GM23338 (cell line): ENCODE data around the gene ADCY5. TPM values are rescaled to one million over a fixed set of nuclear protein-coding genes. Genes with fewer than 3 reads are reported as not detected.

Experiments used
- ATAC-seq: fragments of 200-7000 bp; cut with Tn5 transposase; 3 replicates; pipeline ENCODE4 v1.9.1; 2020
- DNase-seq: peaks from one replicate; pipeline ENCODE4 v3.0.0-alpha.2; 2015; ENCODE audit warnings: low spot score
- H2AFZ ChIP-seq: fragments of 200-600 bp; sonication (generic); 2 replicates; pipeline ENCODE4 v1.8.0; 2016; ENCODE audit warnings: antibody characterized with exemption, mild to moderate bottlenecking, moderate library complexity
- H3F3A ChIP-seq: fragments of 200-600 bp; sonication (generic); replicated peaks from 2 replicates; pipeline ENCODE4 v1.8.0; 2017; ENCODE audit warnings: antibody characterized with exemption, mixed run types, low read depth
- H3K27ac ChIP-seq: fragments of 200-600 bp; sonication (generic); 2 replicates; pipeline ENCODE4 v1.6.1; 2016; ENCODE audit warnings: low read depth
- H3K27me3 ChIP-seq: fragments of 200-600 bp; sonication (generic); 2 replicates; pipeline ENCODE4 v1.8.0; 2016; ENCODE audit warnings: mild to moderate bottlenecking, mixed run types, moderate library complexity; ENCODE audit not compliant: insufficient read depth
- H3K36me3 ChIP-seq: fragments of 200-600 bp; sonication (generic); 2 replicates; pipeline ENCODE4 v1.8.0; 2016; ENCODE audit warnings: mild to moderate bottlenecking; ENCODE audit not compliant: insufficient read depth
- H3K4me1 ChIP-seq: fragments of 200-600 bp; sonication (generic); 2 replicates; pipeline ENCODE4 v1.8.0; 2016; ENCODE audit warnings: mild to moderate bottlenecking, moderate library complexity; ENCODE audit not compliant: insufficient read depth
- H3K4me2 ChIP-seq: fragments of 200-600 bp; sonication (generic); 2 replicates; pipeline ENCODE4 v1.7.1; 2017; ENCODE audit warnings: mixed run types
- H3K4me3 ChIP-seq: fragments of 200-600 bp; sonication (generic); 2 replicates; pipeline ENCODE4 v1.6.1; 2016; ENCODE audit warnings: mixed run types
- H3K79me2 ChIP-seq: fragments of 200-600 bp; sonication (generic); replicated peaks from 2 replicates; pipeline ENCODE4 v1.8.0; 2017; ENCODE audit warnings: mild to moderate bottlenecking; ENCODE audit not compliant: insufficient read depth
- H3K9me2 ChIP-seq: fragments of 200-600 bp; sonication (generic); 2 replicates; pipeline ENCODE4 v1.8.0; 2017; ENCODE audit not compliant: insufficient read depth
- H4K20me1 ChIP-seq: fragments of 200-600 bp; sonication (generic); replicated peaks from 2 replicates; pipeline ENCODE4 v1.8.0; 2017; ENCODE audit warnings: mild to moderate bottlenecking; ENCODE audit not compliant: insufficient read depth
- H3K27ac Mint-ChIP-seq: 2 replicates; pipeline ENCODE4 v1.8.0; 2020; ENCODE audit warnings: inconsistent platforms, mild to moderate bottlenecking, moderate library complexity, mixed read lengths
- H3K27me3 Mint-ChIP-seq: 3 replicates; pipeline ENCODE4 v1.8.0; 2022; ENCODE audit warnings: low read depth, mild to moderate bottlenecking, moderate library complexity, mixed read lengths, inconsistent platforms; ENCODE audit not compliant: insufficient read depth, poor library complexity
- H3K36me3 Mint-ChIP-seq: 3 replicates; pipeline ENCODE4 v1.8.0; 2021; ENCODE audit warnings: low read depth, mild to moderate bottlenecking, inconsistent platforms, moderate library complexity, mixed read lengths
- H3K4me1 Mint-ChIP-seq: 3 replicates; pipeline ENCODE4 v1.8.0; 2020; ENCODE audit warnings: mild to moderate bottlenecking, inconsistent platforms, mixed read lengths
- H3K4me3 Mint-ChIP-seq: 3 replicates; pipeline ENCODE4 v1.8.0; 2021; ENCODE audit warnings: moderate library complexity, mild to moderate bottlenecking, inconsistent platforms, mixed read lengths
- H3K9me3 Mint-ChIP-seq: 3 replicates; pipeline ENCODE4 v1.8.0; 2020; ENCODE audit warnings: moderate library complexity, mild to moderate bottlenecking, inconsistent platforms, mixed read lengths
- EZH2 ChIP-seq: fragments of 200-600 bp; sonication (generic); IDR thresholded peaks from one replicate; pipeline ENCODE4 v1.8.0; 2017; ENCODE audit warnings: antibody characterized with exemption, mild to moderate bottlenecking, low read depth; ENCODE audit not compliant: unreplicated experiment
- JUNB ChIP-seq: IDR thresholded peaks from one replicate; pipeline ENCODE4 v1.6.1; 2016; ENCODE audit warnings: antibody characterized with exemption; ENCODE audit not compliant: unreplicated experiment
- POLR2AphosphoS5 ChIP-seq: IDR thresholded peaks from 2 replicates; pipeline ENCODE4 v1.6.1; 2016; ENCODE audit warnings: antibody characterized with exemption, low read depth
- polyA plus RNA-seq: library from polyadenylated mRNA; unstranded; fragments of >200 nt; fragmentation: Nextera tagmentation; extraction: Ambion mirVana; gene quantifications from 2 replicates; pipeline ENCODE4 v1.2.1, GENCODE V29; 2016
- total RNA-seq: library from RNA; depleted of rRNA; stranded (reverse); fragments of >200 nt; shearing (Covaris generic); gene quantifications from 2 replicates; pipeline ENCODE4 v1.2.3, GENCODE V29; 2014
- TF ChIP-seq, protein P1 (sequence below), 2 experiments: fragments of 200-600 bp in 1 of 2; sonication (generic) in 1 of 2; conservative IDR thresholded peaks; 2 replicates each; pipeline versions ENCODE4 v1.5.1 to v1.6.1; 2016 to 2017; ENCODE audit warnings: antibody characterized with exemption in 2 of 2, low read depth in 2 of 2, mild to moderate bottlenecking in 2 of 2, moderate library complexity in 1 of 2
- TF ChIP-seq, protein P2 (sequence below): IDR thresholded peaks from 2 replicates; pipeline ENCODE4 v1.6.1; 2016; ENCODE audit warnings: antibody characterized with exemption

Gene ADCY5
- total and polyA plus RNA-seq, 2 experiments from 2014 or later: 3.5 to 10.2 TPM

GRCh38 chr3:123289391-123290106, 159.3 kb downstream of the ADCY5 start:
- H3K4me1 Mint-ChIP-seq: no peaks in the 10 kb centered on the region; the same call in 2 of the 3 replicates
- Histone ChIP-seq H3K9me2 (no peaks in the 10 kb centered on the region), H3F3A (no peaks in the 10 kb centered on the region), H3K4me3 (no peak overlapping the region), H3K27me3 (no peaks in the 10 kb centered on the region), H3K79me2 (no peaks in the 10 kb centered on the region), H3K4me2 (no peak overlapping the region), H2AFZ (no peak overlapping the region), H4K20me1 (no peaks in the 10 kb centered on the region; the same call in 1 of the 2 replicates), H3K4me1 (no peaks in the 10 kb centered on the region), H3K27ac (no peak overlapping the region), H3K36me3 (no peaks in the 10 kb centered on the region; the same call in 1 of the 2 replicates)
- H3K9me3 Mint-ChIP-seq: peaks cover 2% of the 10 kb centered on the region; the same call in 1 of the 3 replicates
- DNase-seq: no peak
- H3K27ac Mint-ChIP-seq: no peak overlapping the region
- peaks cover 6% of the 10 kb centered on the region for H3K27me3 Mint-ChIP-seq
- peaks cover 52% of the 10 kb centered on the region for H3K36me3 Mint-ChIP-seq
- ATAC-seq: no peak
- TF ChIP-seq, protein P1, sequence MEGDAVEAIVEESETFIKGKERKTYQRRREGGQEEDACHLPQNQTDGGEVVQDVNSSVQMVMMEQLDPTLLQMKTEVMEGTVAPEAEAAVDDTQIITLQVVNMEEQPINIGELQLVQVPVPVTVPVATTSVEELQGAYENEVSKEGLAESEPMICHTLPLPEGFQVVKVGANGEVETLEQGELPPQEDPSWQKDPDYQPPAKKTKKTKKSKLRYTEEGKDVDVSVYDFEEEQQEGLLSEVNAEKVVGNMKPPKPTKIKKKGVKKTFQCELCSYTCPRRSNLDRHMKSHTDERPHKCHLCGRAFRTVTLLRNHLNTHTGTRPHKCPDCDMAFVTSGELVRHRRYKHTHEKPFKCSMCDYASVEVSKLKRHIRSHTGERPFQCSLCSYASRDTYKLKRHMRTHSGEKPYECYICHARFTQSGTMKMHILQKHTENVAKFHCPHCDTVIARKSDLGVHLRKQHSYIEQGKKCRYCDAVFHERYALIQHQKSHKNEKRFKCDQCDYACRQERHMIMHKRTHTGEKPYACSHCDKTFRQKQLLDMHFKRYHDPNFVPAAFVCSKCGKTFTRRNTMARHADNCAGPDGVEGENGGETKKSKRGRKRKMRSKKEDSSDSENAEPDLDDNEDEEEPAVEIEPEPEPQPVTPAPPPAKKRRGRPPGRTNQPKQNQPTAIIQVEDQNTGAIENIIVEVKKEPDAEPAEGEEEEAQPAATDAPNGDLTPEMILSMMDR (conservative IDR thresholded peaks at IDR 0.05; ENCODE audit: low read depth in 2 of 2): no peak
- no peak overlapping the region for H3K4me3 Mint-ChIP-seq

GRCh38 chr3:123287962-123288302, 161.0 kb downstream of the ADCY5 start:
- Histone ChIP-seq H3K4me2 (no peak overlapping the region), H3K27ac (no peak overlapping the region), H3K4me3 (no peak overlapping the region), H4K20me1 (no peaks in the 10 kb centered on the region; the same call in 1 of the 2 replicates), H3F3A (no peaks in the 10 kb centered on the region), H3K79me2 (no peaks in the 10 kb centered on the region), H3K4me1 (no peaks in the 10 kb centered on the region), H3K27me3 (no peaks in the 10 kb centered on the region), H3K9me2 (no peaks in the 10 kb centered on the region), H3K36me3 (no peaks in the 10 kb centered on the region; the same call in 1 of the 2 replicates), H2AFZ (no peak overlapping the region)
- Mint-ChIP-seq H3K9me3 (peaks cover 2% of the 10 kb centered on the region; the same call in 1 of the 3 replicates), H3K27ac (no peak overlapping the region), H3K27me3 (peaks cover 5% of the 10 kb centered on the region), H3K4me1 (no peaks in the 10 kb centered on the region; the same call in 2 of the 3 replicates), H3K36me3 (peaks cover 38% of the 10 kb centered on the region), H3K4me3 (no peak overlapping the region)
- ATAC-seq (no peak), DNase-seq (no peak)
- TF ChIP-seq EZH2: no peak
- TF ChIP-seq, protein P2, sequence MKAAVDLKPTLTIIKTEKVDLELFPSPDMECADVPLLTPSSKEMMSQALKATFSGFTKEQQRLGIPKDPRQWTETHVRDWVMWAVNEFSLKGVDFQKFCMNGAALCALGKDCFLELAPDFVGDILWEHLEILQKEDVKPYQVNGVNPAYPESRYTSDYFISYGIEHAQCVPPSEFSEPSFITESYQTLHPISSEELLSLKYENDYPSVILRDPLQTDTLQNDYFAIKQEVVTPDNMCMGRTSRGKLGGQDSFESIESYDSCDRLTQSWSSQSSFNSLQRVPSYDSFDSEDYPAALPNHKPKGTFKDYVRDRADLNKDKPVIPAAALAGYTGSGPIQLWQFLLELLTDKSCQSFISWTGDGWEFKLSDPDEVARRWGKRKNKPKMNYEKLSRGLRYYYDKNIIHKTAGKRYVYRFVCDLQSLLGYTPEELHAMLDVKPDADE: no peak
- TF ChIP-seq, protein P1 (conservative IDR thresholded peaks at IDR 0.05; ENCODE audit: low read depth in 2 of 2): no peak
- TF ChIP-seq POLR2AphosphoS5: no peak
- no peak for TF ChIP-seq JUNB
